GM21526 (cell line): Measurements from ENCODE around the gene TNP2.

Experiments
- ATAC-seq: cut with Tn5 transposase; IDR thresholded peaks from one replicate; pipeline ENCODE4 v1.9.1; 2021; ENCODE audit warnings: moderate library complexity; ENCODE audit not compliant: unreplicated experiment, low FRiP score

Gene TNP2

GRCh38 chr16:11268921-11269375 is at the start of gene TNP2:
Gene TNP2 (minus strand): TSS chr16:11269325. CDS start chr16:11269262, 63 bp downstream.
- ATAC-seq: no peak

GRCh38 chr16:11318817-11319216 is 49.7 kb upstream of the TNP2 start:
- no peak for ATAC-seq

GRCh38 chr16:11316331-11317015 is 47.3 kb upstream of the TNP2 start:
- ATAC-seq: no peak

GRCh38 chr16:11315510-11315909 is 46.4 kb upstream of the TNP2 start:
- no peak for ATAC-seq

- no peak for ATAC-seq
These were observed 45.3 kb upstream of the TNP2 start for GRCh38 chr16:11314309-11314894.

- ATAC-seq: no peak
These were observed 44.6 kb upstream of the TNP2 start for GRCh38 chr16:11313493-11314308.

- no peak for ATAC-seq
These were observed 43.8 kb upstream of the TNP2 start for GRCh38 chr16:11312718-11313492.

GRCh38 chr16:11310997-11311561 is 42.0 kb upstream of the TNP2 start:
- ATAC-seq: no peak

- no peak for ATAC-seq
These were observed 41.5 kb upstream of the TNP2 start for GRCh38 chr16:11310634-11310977.

GRCh38 chr16:11309895-11310633 is 40.9 kb upstream of the TNP2 start:
- ATAC-seq: no peak

- no peak for ATAC-seq
These were observed 39.6 kb upstream of the TNP2 start for GRCh38 chr16:11308493-11309283.

- ATAC-seq: no peak
These were observed 38.7 kb upstream of the TNP2 start for GRCh38 chr16:11307639-11308492.

- ATAC-seq: no peak
These were observed 38.0 kb upstream of the TNP2 start for GRCh38 chr16:11306997-11307638.

- no peak for ATAC-seq
These were observed 37.3 kb upstream of the TNP2 start for GRCh38 chr16:11306381-11306780.

GRCh38 chr16:11303405-11304138 is 34.4 kb upstream of the TNP2 start:
- ATAC-seq: no peak

GRCh38 chr16:11302977-11303376 is 33.9 kb upstream of the TNP2 start:
- ATAC-seq: no peak
